GM19395 (cell line): ENCODE data around the gene SLC1A7.
"Not testable (repeated sequence)": the region's sequence is repeated elsewhere in the genome, so short reads cannot be mapped to it uniquely, and the experiment has no call there.

Source experiments
- ATAC-seq: cut with Tn5 transposase; IDR thresholded peaks from one replicate; pipeline ENCODE4 v1.9.1; 2021; ENCODE audit warnings: mild to moderate bottlenecking, moderate library complexity; ENCODE audit not compliant: unreplicated experiment

Gene SLC1A7

GRCh38 chr1:53142226-53142853 lies at the start of gene SLC1A7:
Gene SLC1A7 (minus strand): TSS chr1:53142638. CDS start chr1:53142449, 189 bp downstream.
- ATAC-seq: no peak

GRCh38 chr1:53190210-53190611 lies 47.8 kb upstream of the SLC1A7 start:
- no peak for ATAC-seq

- ATAC-seq: no peak
These were observed 46.6 kb upstream of the SLC1A7 start for GRCh38 chr1:53189061-53189460.

- ATAC-seq: no peak
These were observed 45.7 kb upstream of the SLC1A7 start for GRCh38 chr1:53188099-53188498.

GRCh38 chr1:53187401-53187800 lies 45.0 kb upstream of the SLC1A7 start:
- ATAC-seq: no peak

- no peak for ATAC-seq
These were observed 44.1 kb upstream of the SLC1A7 start for GRCh38 chr1:53186533-53186932.

GRCh38 chr1:53185955-53186297 lies 43.5 kb upstream of the SLC1A7 start:
- ATAC-seq: not testable (repeated sequence)

GRCh38 chr1:53183095-53183990 lies 40.9 kb upstream of the SLC1A7 start:
- no peak for ATAC-seq

- ATAC-seq: no peak
These were observed 40.3 kb upstream of the SLC1A7 start for GRCh38 chr1:53182716-53183094.

GRCh38 chr1:53182111-53182593 lies 39.7 kb upstream of the SLC1A7 start:
- ATAC-seq: no peak

GRCh38 chr1:53180951-53181350 lies 38.5 kb upstream of the SLC1A7 start:
- no peak for ATAC-seq

- no peak for ATAC-seq
These were observed 37.8 kb upstream of the SLC1A7 start for GRCh38 chr1:53180226-53180625.

- ATAC-seq: no peak
These were observed 34.2 kb upstream of the SLC1A7 start for GRCh38 chr1:53176452-53177208.

- ATAC-seq: no peak
These were observed 32.8 kb upstream of the SLC1A7 start for GRCh38 chr1:53174971-53175913.

GRCh38 chr1:53172426-53173128 lies 30.1 kb upstream of the SLC1A7 start:
- peak; percentile 52 for ATAC-seq

GRCh38 chr1:53166912-53167311 lies 24.5 kb upstream of the SLC1A7 start:
- ATAC-seq: no peak

GRCh38 chr1:53166366-53166765 lies 23.9 kb upstream of the SLC1A7 start:
- no peak for ATAC-seq

- ATAC-seq: no peak
These were observed 23.0 kb upstream of the SLC1A7 start for GRCh38 chr1:53165408-53165961.

- no peak for ATAC-seq
These were observed 20.9 kb upstream of the SLC1A7 start for GRCh38 chr1:53163291-53163768.
